GM12891 (cell line): Measurements from ENCODE around the gene PRKAR1B.
A peak's percentile ranks its signal among the peaks of the same experiment; 100 is the strongest.
"Not testable (repeated sequence)": the region's sequence is repeated elsewhere in the genome, so short reads cannot be mapped to it uniquely, and the experiment has no call there.

Experiments
- DNase-seq: peaks from one replicate; pipeline ENCODE4 v3.0.0; 2011; ENCODE audit warnings: low spot score; ENCODE audit not compliant: insufficient read length
- FAIRE-seq: peaks from 2 replicates; lab custom pipeline; 2011; peaks lifted over from hg19 to GRCh38; lab: Jason Lieb, UNC
- PAX5 ChIP-seq: IDR thresholded peaks from 2 replicates; pipeline ENCODE4 v1.6.1; 2011; ENCODE audit warnings: low read length, moderate library complexity, mild to moderate bottlenecking; ENCODE audit not compliant: insufficient read depth, severe bottlenecking
- POLR2A ChIP-seq: IDR thresholded peaks from 2 replicates; pipeline ENCODE4 v1.6.1; 2011; ENCODE audit warnings: low read depth, low read length, control low read depth
- POLR2AphosphoS5 ChIP-seq: IDR thresholded peaks from 2 replicates; pipeline ENCODE4 v1.6.1; 2011; ENCODE audit warnings: low read depth, low read length, control low read depth
- POU2F2 ChIP-seq: IDR thresholded peaks from 2 replicates; pipeline ENCODE4 v1.6.1; 2011; ENCODE audit warnings: low read depth, mild to moderate bottlenecking, control low read depth, low read length, moderate library complexity
- SPI1 ChIP-seq: IDR thresholded peaks from 2 replicates; pipeline ENCODE4 v1.6.1; 2011; ENCODE audit warnings: low read depth, low read length, control low read depth
- TAF1 ChIP-seq: IDR thresholded peaks from 2 replicates; pipeline ENCODE4 v1.6.1; 2011; ENCODE audit warnings: low read depth, low read length, control low read depth

The PRKAR1B gene

DNA sequence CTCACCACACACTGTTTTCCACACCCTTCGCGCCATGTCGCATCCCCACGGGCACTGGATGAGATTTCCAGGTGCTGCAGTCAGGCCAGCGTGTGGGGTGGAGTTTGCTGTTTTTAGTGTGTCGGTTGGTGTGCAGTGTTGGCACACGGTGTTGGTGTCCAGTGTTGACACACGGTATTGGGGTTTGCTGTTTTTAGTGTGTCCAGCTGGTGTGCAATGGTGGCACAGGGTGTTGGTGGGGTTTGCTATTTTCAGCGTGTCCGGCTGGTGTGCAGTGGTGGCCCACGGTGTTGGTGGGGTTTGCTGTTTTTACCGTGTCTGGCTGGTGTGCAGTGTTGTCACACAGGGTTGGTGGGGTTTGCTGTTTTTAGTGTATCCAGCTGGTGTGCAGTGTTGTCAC lies 20.1 kb upstream of the PRKAR1B start:
- no peak for DNase-seq
- no peak for TF ChIP-seq POU2F2
- TF ChIP-seq TAF1: no peak
- no peak for TF ChIP-seq SPI1
- TF ChIP-seq POLR2A: no peak
- TF ChIP-seq PAX5: no peak
- TF ChIP-seq POLR2AphosphoS5: no peak
- no peak for FAIRE-seq

DNA sequence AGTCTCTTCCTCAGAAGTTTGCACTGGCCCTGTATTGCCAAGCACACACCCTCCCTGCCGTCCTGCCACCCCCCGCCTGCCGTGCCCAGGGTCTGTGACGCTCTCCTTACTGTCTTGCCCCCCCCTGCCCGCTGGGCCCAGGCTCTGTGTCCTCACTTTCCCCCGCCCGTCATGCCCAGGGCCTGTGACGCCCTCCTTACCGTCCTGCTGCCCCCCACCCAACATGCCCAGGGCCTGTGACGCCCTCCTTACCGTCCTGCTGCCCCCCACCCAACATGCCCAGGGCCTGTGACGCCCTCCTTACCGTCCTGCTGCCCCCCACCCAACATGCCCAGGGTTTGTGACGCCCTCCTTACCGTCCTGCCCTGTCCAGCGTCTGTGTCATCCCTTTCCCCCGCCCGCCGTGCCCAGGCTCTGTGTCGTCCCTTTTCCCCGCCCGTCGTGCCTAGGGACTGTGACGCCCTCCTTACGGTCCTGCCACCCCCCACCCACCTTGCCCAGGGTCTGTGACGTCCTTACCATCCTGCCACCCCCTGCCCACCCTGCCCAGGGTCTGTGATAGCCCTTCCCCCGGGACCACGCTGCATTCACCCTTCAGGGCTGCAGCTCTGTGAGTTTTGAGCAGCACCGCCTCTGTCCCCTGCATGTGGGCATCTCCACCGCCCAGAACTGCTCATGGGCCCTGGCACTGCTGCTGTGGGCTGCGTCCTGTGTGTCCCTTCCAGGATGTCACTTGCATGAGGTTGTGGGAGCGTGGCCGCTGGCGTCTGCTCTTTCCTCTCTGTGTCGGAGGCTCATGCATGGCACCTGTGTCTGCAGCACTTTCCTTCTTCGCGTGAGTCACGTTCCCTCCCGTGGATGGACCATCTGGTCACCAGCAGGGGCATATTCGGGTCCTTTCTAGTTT lies 19.3 kb upstream of the PRKAR1B start:
- TF ChIP-seq SPI1 (no peak), POU2F2 (no peak), PAX5 (no peak), POLR2A (no peak), POLR2AphosphoS5 (no peak), TAF1 (no peak)
- FAIRE-seq: no peak

DNA sequence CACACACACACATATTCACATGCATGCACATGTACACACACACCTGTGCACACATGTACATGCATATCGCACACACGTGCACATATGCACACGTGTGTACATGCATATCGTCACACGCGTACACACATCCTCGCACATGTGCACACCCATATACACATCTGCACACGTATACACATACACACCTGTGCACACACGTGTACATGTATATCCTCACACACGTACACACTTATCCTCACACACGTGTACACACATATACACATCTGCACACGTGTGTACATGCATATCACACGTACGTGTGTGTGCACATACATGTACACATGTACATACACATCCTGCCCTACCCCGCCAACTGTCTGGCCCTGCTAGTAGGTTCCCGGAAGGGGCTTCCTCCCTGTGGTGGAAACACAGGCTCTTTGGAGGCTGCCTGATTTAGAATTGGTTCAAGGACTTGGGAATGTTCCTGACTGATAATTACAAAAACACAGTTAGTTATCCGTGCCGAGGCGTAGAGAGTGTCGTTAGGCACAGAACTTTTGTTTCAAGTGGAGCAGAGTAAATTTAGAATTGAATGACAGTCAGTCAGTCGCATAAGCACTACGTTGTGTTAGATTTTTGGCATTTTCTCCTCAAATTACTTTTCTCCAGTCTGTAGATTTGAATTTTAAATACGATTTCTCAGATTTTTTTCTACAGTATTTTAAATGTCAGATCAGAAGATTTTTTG lies 18.5 kb upstream of the PRKAR1B start:
- FAIRE-seq (peak; percentile 82), DNase-seq (no peak)

More for the DNA sequence above, 19.3 kb upstream of the PRKAR1B start:
- no peak for DNase-seq

DNA sequence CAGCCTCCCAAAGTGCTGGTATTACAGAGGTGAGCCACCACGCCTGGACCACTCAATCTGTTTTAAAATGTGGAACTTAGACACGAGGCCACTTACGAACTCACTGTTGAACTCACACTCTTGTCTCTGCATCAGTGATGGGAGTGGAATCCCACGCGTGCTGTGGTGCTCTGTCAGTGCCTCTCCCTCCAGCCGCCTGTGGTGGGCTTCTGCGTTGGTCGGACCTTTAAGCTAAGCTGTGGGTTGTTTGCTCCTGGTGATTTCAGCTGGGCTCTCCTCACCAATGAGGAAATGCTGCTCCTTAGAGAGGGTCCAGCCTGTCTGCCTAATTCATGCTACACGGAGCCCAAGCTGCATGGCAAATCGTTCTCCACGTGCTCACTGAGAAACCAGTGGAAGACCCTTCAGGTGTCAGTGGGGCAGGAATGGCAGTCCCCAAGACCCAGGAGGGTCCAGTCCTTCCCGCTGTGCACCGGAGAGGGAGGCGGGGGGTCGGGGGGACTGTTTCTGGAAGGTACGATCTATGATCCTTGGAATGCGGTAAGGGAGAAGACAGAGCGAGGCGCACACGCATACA lies 17.9 kb upstream of the PRKAR1B start:
- DNase-seq (no peak), FAIRE-seq (no peak)
- TF ChIP-seq SPI1 (no peak), PAX5 (no peak), TAF1 (no peak), POLR2AphosphoS5 (no peak), POU2F2 (no peak), POLR2A (no peak)

More for the DNA sequence above, 18.5 kb upstream of the PRKAR1B start:
- TF ChIP-seq POLR2AphosphoS5 (peak; percentile 66), POU2F2 (no peak)

DNA sequence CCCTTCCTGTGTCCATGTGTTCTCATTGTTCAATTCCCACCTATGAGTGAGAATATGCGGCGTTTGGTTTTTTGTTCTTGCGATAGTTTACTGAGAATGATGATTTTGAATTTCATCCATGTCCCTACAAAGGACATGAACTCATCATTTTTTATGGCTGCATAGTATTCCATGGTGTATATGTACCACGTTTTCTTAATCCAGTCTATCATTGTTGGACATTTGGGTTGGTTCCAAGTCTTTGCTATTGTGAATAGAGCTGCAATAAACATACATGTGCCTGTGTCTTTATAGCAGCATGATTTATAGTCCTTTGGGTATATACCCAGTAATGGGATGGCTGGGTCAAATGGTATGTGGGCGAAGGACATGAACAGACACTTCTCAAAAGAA lies 17.0 kb upstream of the PRKAR1B start:
- not testable (repeated sequence) for DNase-seq, FAIRE-seq

DNA sequence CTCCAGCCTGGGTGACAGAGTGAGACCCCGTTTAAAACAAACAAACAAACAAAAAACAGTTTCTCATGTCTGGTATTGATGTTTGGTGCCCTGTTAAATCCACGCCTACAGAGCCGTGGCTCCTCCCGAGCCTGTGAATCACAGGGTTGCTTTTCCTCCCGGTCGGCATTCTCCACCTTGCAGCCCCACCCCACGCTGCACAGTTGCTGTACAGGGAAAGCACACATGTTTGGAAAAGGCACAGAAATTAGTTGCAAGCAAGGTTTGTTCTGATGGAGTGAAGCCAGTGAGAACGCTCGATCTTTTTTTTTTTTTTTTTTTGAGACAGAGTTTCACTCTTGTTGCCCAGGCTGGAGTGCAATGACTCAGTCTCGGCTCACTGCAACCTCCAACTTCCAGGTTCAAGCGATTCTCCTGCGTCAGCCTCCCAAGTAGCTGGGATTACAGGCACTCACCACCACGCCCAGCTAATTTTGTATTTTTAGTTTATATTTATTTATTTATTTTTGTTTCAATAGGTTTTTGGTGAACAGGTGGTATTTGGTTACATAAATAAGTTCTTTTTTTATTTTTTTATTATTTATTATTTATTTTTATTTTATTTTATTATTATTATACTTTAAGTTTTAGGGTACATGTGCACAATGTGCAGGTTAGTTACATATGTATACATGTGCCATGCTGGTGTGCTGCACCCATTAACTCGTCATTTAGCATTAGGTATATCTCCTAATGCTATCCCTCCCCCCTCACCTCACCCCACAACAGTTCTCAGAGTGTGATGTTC lies 16.5 kb upstream of the PRKAR1B start:
- not testable (repeated sequence) for DNase-seq, FAIRE-seq

DNA sequence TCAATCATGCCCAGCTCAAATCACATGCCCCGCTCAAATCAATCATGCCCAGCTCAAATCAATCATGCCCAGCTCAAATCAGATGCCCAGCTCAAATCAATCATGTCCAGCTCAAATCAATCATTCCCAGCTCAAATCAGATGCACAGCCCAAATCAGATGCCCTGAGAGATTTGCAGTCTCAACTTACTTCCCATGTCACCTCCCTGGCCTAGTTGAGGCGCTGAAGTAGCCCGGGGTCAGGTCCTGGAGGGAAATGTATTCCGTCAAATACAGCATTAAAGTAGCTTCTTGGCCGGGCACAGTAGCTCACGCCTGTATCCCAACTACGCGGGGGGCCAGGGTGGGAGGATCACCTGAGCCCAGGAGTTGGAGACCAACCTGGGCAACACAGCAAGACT lies 15.7 kb upstream of the PRKAR1B start:
- TF ChIP-seq POLR2AphosphoS5 (no peak), PAX5 (no peak), POU2F2 (no peak), SPI1 (no peak), POLR2A (no peak), TAF1 (no peak)
- DNase-seq (no peak), FAIRE-seq (no peak)

DNA sequence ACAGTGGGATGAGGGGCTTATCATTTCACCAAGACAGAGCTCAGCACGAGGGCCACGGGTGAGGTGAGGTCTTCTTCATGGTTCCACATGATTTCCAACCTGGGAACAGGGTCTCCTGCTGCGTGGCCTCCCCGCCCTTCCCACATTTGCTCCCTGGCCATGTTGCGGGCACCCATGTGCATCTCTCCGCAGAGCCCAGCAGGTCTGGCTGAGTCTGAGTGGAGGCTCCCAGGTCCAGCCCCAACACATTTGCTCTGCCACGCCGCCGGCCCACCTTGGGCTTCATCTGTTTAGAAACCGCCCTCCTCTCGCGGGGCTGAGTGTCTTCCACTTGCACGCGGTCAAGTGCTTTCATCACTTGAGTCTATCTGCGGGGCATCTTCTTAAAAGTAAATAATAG lies 14.8 kb upstream of the PRKAR1B start:
- no peak for FAIRE-seq
- no peak for DNase-seq
- TF ChIP-seq PAX5 (no peak), POLR2AphosphoS5 (no peak), SPI1 (no peak), POLR2A (no peak), POU2F2 (no peak), TAF1 (no peak)

DNA sequence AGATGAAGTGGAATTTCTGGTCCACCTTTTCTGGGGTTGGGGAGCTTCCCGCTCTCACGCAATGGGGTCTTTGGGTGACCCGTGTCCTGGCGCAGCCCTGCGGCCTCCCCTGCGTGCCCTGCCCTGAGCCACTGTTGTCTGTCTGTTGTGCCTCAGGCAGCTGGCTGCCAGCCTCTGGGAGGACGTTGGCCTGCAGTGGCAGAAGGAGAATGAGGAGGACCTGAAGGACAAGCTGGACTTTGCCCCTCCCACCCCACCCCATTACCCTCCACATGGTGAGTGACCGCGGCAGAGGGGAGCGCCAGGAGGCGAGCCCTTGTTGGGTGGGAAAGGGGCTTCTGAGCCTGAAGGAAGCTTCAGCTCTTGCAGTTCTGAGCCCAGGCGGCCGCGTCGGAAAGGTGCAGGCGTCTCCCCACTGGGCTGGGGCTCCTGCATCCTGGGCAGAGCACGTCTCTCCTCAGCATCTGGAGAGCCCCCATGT lies 14.2 kb upstream of the PRKAR1B start:
- TF ChIP-seq POLR2AphosphoS5 (no peak), POU2F2 (no peak), TAF1 (no peak), PAX5 (no peak), SPI1 (no peak), POLR2A (no peak)
- FAIRE-seq: no peak
- DNase-seq: no peak
